GM12873 (cell line): ENCODE results near the gene SIL1.

Experiments
- CTCF ChIP-seq: IDR thresholded peaks from 2 replicates; pipeline ENCODE4 v1.5.1; 2012; ENCODE audit warnings: low read depth, mild to moderate bottlenecking, moderate library complexity, low read length, control low read depth; ENCODE audit not compliant: insufficient read depth; ENCODE audit errors: missing control alignments

SIL1 gene

GRCh38 chr5:139068494-139069151 lies 129.5 kb downstream of the SIL1 start:
- no peak for TF ChIP-seq CTCF

GRCh38 chr5:139068060-139068459 lies 130.1 kb downstream of the SIL1 start:
- TF ChIP-seq CTCF: no peak

GRCh38 chr5:139065306-139065705 lies 132.9 kb downstream of the SIL1 start:
- TF ChIP-seq CTCF: no peak

GRCh38 chr5:139064613-139065012 lies 133.6 kb downstream of the SIL1 start:
- TF ChIP-seq CTCF: no peak

GRCh38 chr5:139063664-139064054 lies 134.5 kb downstream of the SIL1 start:
- no peak for TF ChIP-seq CTCF

GRCh38 chr5:139062910-139063663 lies 135.1 kb downstream of the SIL1 start:
- no peak for TF ChIP-seq CTCF

GRCh38 chr5:139061856-139062255 lies 136.3 kb downstream of the SIL1 start:
- no peak for TF ChIP-seq CTCF
